GM06990 (cell line): Measurements from ENCODE around the gene YIPF1.

ENCODE experiments used
- DNase-seq: peaks from one replicate; pipeline ENCODE4 v3.0.0-alpha.2; 2011; ENCODE audit not compliant: insufficient read length; ENCODE audit errors: extremely low read depth
- H3K27me3 ChIP-seq: replicated peaks from 2 replicates; pipeline ENCODE4 v1.6.0; 2011; ENCODE audit warnings: low read length; ENCODE audit not compliant: control insufficient read depth, insufficient read depth
- H3K36me3 ChIP-seq: 2 replicates; pipeline ENCODE4 v1.5.1; 2011; ENCODE audit warnings: low read length; ENCODE audit not compliant: control insufficient read depth, insufficient read depth
- H3K4me3 ChIP-seq: replicated peaks from 2 replicates; pipeline ENCODE4 v1.5.1; 2011; ENCODE audit warnings: low read depth, mild to moderate bottlenecking, control low read depth, low read length
- CTCF ChIP-seq: IDR thresholded peaks from 2 replicates; pipeline ENCODE4 v1.5.1; 2011; ENCODE audit warnings: low read length, control low read depth, mild to moderate bottlenecking, inconsistent platforms; ENCODE audit not compliant: insufficient read depth, poor library complexity, severe bottlenecking

The YIPF1 gene

GRCh38 chr1:53835491-53835890 is 54.1 kb downstream of the YIPF1 start:
- H3K27me3 ChIP-seq = no peaks in the 10 kb centered on the region
- H3K4me3 ChIP-seq = peak overlapping the region; percentile 29
- H3K36me3 ChIP-seq = no peaks in the 10 kb centered on the region
- DNase-seq = no peak
- no peak for TF ChIP-seq CTCF

- H3K4me3 ChIP-seq = peak overlapping the region; percentile 24
These were observed 54.8 kb downstream of the YIPF1 start for GRCh38 chr1:53834776-53835175.

GRCh38 chr1:53833393-53833792 is 56.2 kb downstream of the YIPF1 start:
- H3K4me3 ChIP-seq = no peak overlapping the region
- no peak for TF ChIP-seq CTCF
- H3K27me3 ChIP-seq = no peaks in the 10 kb centered on the region
- DNase-seq = no peak
- H3K36me3 ChIP-seq = peaks cover 2% of the 10 kb centered on the region; the same call in 1 of the 2 replicates

More at GRCh38 chr1:53834776-53835175, 54.8 kb downstream of the YIPF1 start:
- Histone ChIP-seq H3K36me3 (peaks cover 2% of the 10 kb centered on the region; the same call in 1 of the 2 replicates), H3K27me3 (no peaks in the 10 kb centered on the region)
- TF ChIP-seq CTCF = no peak
- DNase-seq = no peak

GRCh38 chr1:53826367-53826766 is 63.2 kb downstream of the YIPF1 start:
- peak; percentile 24 for TF ChIP-seq CTCF
- Histone ChIP-seq H3K36me3 (peaks cover 11% of the 10 kb centered on the region), H3K4me3 (no peak overlapping the region), H3K27me3 (no peaks in the 10 kb centered on the region)
- DNase-seq = no peak

- no peak for TF ChIP-seq CTCF
- H3K36me3 ChIP-seq = peaks cover 11% of the 10 kb centered on the region
- no peaks in the 10 kb centered on the region for H3K27me3 ChIP-seq
- no peak for DNase-seq
- no peak overlapping the region for H3K4me3 ChIP-seq
These were observed 64.3 kb downstream of the YIPF1 start for GRCh38 chr1:53825306-53825705.

GRCh38 chr1:53822931-53823330 is 66.7 kb downstream of the YIPF1 start:
- TF ChIP-seq CTCF = no peak
- Histone ChIP-seq H3K36me3 (peaks cover 8% of the 10 kb centered on the region), H3K4me3 (no peak overlapping the region), H3K27me3 (no peaks in the 10 kb centered on the region)
- DNase-seq = no peak
